Stimulated activated CD4-positive, alpha-beta T cell treated with anti-CD3 and anti-CD28 coated beads, TNF-alpha, amount 100 ng/mL, for 1 hour (primary cell): Measurements from ENCODE around the gene COMT.
A peak's percentile ranks its signal among the peaks of the same experiment; 100 is the strongest.
"Not testable (repeated sequence)": the region's sequence is repeated elsewhere in the genome, so short reads cannot be mapped to it uniquely, and the experiment has no call there.

Experiments used
- DNase-seq, 3 donors: peaks; one replicate each; pipeline ENCODE4 v3.0.0-alpha.2; 2020; ENCODE audit warnings: low read depth in 3 of 3, low spot score in 1 of 3

The COMT gene

GRCh38 chr22:19941365-19942082, at the start of gene COMT, which contains the start of gene TXNRD2:
TSS of gene COMT (plus strand) at chr22:19941772. CDS start at chr22:19962527, 20,755 bp downstream.
TSS of gene TXNRD2 (minus strand) at chr22:19941818. CDS start at chr22:19941803, 15 bp downstream.
- DNase-seq: peak; percentile 13 to 51 (median 37)

- DNase-seq: peak; percentile 24 to 41 (median 28)
Observed at GRCh38 chr22:19892257-19892879, 49.2 kb upstream of the COMT start.

- DNase-seq: no peak
Observed at GRCh38 chr22:19892925-19893324, 48.6 kb upstream of the COMT start.

GRCh38 chr22:19893363-19893762, 48.2 kb upstream of the COMT start:
- no peak for DNase-seq

- DNase-seq: no peak
Observed at GRCh38 chr22:19895160-19895849, 46.3 kb upstream of the COMT start.

- no peak for DNase-seq
Observed at GRCh38 chr22:19896665-19897355, 44.8 kb upstream of the COMT start.

GRCh38 chr22:19897726-19898125, 43.8 kb upstream of the COMT start:
- DNase-seq: no peak

GRCh38 chr22:19898145-19898544, 43.4 kb upstream of the COMT start:
- DNase-seq: no peak

- no peak for DNase-seq
Observed at GRCh38 chr22:19898831-19899567, 42.6 kb upstream of the COMT start.

- no peak for DNase-seq
Observed at GRCh38 chr22:19900707-19901436, 40.7 kb upstream of the COMT start.

- DNase-seq: no peak
Observed at GRCh38 chr22:19901577-19902244, 39.9 kb upstream of the COMT start.

GRCh38 chr22:19902245-19902715, 39.3 kb upstream of the COMT start:
- no peak for DNase-seq

- no peak for DNase-seq
Observed at GRCh38 chr22:19903031-19903430, 38.5 kb upstream of the COMT start.

- DNase-seq: no peak
Observed at GRCh38 chr22:19903513-19903912, 38.1 kb upstream of the COMT start.

GRCh38 chr22:19904174-19904856, 37.3 kb upstream of the COMT start:
- no peak for DNase-seq

- no peak for DNase-seq
Observed at GRCh38 chr22:19904935-19905334, 36.6 kb upstream of the COMT start.

- no peak for DNase-seq
Observed at GRCh38 chr22:19905347-19906276, 36.0 kb upstream of the COMT start.

GRCh38 chr22:19906864-19907263, 34.7 kb upstream of the COMT start:
- DNase-seq: not testable (repeated sequence)
